PC-9 (cell line): ENCODE measurements around the gene SIPA1L3. TPM values are rescaled to one million over a fixed set of nuclear protein-coding genes. Genes with fewer than 3 reads are reported as not detected.

Experiments
- BruUV-seq: library from RNA; stranded (reverse); fragments of 400-500 nt; replicated peaks from 2 replicates; lab custom pipeline; 2021; lab: Mats Ljungman, UMichigan
- CTCF ChIA-PET: fragments of 300-600 bp; sonication (Branson Sonifier 250); formaldehyde crosslinking; loops from one replicate; lab custom pipeline; 2022; ENCODE audit warnings: antibody characterized with exemption; lab: Charles Lee
- POLR2A ChIA-PET: fragments of 300-600 bp; sonication (Branson Sonifier 250); formaldehyde crosslinking; loops from one replicate; lab custom pipeline; 2022; ENCODE audit warnings: antibody characterized with exemption; ENCODE audit not compliant: unreplicated experiment; lab: Charles Lee
- DNase-seq, 2 experiments: peaks; one replicate each; pipeline versions ENCODE4 v3.0.0 to v3.0.0-alpha.2; 2015 to 2022; ENCODE audit warnings: mixed read lengths in 1 of 2
- H2AFZ ChIP-seq: fragments of 200-600 bp; sonication (generic); 2 replicates; pipeline ENCODE4 v1.8.1; 2017; ENCODE audit warnings: antibody characterized with exemption
- H3F3A ChIP-seq: fragments of 200-600 bp; sonication (generic); 2 replicates; pipeline ENCODE4 v1.8.1; 2017; ENCODE audit warnings: antibody characterized with exemption, mild to moderate bottlenecking, low read depth; ENCODE audit not compliant: insufficient read depth
- H3K27ac ChIP-seq: fragments of 200-600 bp; sonication (generic); 2 replicates; pipeline ENCODE4 v1.6.1; 2016; ENCODE audit warnings: mixed run types
- H3K27me3 ChIP-seq: fragments of 200-600 bp; sonication (generic); 2 replicates; pipeline ENCODE4 v1.6.1; 2016; ENCODE audit warnings: low read depth, mixed run types; ENCODE audit not compliant: insufficient read depth
- H3K36me3 ChIP-seq: fragments of 200-600 bp; sonication (generic); 2 replicates; pipeline ENCODE4 v1.6.1; 2016; ENCODE audit warnings: low read depth, mixed run types
- H3K4me1 ChIP-seq: fragments of 200-600 bp; sonication (generic); replicated peaks from 2 replicates; pipeline ENCODE4 v1.6.1; 2016; ENCODE audit warnings: mixed run types; ENCODE audit not compliant: insufficient read depth
- H3K4me2 ChIP-seq: fragments of 200-600 bp; sonication (generic); 2 replicates; pipeline ENCODE4 v1.6.1; 2017; ENCODE audit warnings: mixed run types
- H3K4me3 ChIP-seq: fragments of 200-600 bp; sonication (generic); 2 replicates; pipeline ENCODE4 v1.6.1; 2016; ENCODE audit warnings: mixed run types
- H3K79me2 ChIP-seq: fragments of 200-600 bp; sonication (generic); 2 replicates; pipeline ENCODE4 v1.6.1; 2017; ENCODE audit warnings: low read depth, mixed run types
- H3K9me2 ChIP-seq: fragments of 200-600 bp; sonication (generic); 2 replicates; pipeline ENCODE4 v1.8.1; 2017; ENCODE audit warnings: mild to moderate bottlenecking; ENCODE audit not compliant: insufficient read depth
- H3K9me3 ChIP-seq: fragments of 200-600 bp; sonication (generic); 2 replicates; pipeline ENCODE4 v1.8.1; 2016; ENCODE audit warnings: low read depth; ENCODE audit not compliant: insufficient read depth
- H4K20me1 ChIP-seq: fragments of 200-600 bp; sonication (generic); 2 replicates; pipeline ENCODE4 v1.8.1; 2017; ENCODE audit not compliant: insufficient read depth
- EZH2 ChIP-seq: fragments of 200-600 bp; sonication (generic); IDR thresholded peaks from 2 replicates; pipeline ENCODE4 v1.8.0; 2017; ENCODE audit warnings: antibody characterized with exemption, low read depth
- intact Hi-C: fragments of 100-400 bp; cut with micrococcal nuclease; formaldehyde crosslinking; loops from one replicate; pipeline ENCODE4 v1.10.0; 2022; ENCODE audit not compliant: unreplicated experiment
- total RNA-seq: library from RNA; stranded (reverse); gene quantifications from 2 replicates; pipeline ENCODE4 v1.2.3, GENCODE V29; 2021
- TF ChIP-seq, protein P1 (sequence below): fragments of 200-600 bp; sonication (generic); conservative IDR thresholded peaks from 2 replicates; pipeline ENCODE4 v1.6.1; 2017; ENCODE audit warnings: mixed run types, antibody characterized with exemption, mild to moderate bottlenecking, moderate library complexity

Gene SIPA1L3
- total RNA-seq, 1 experiment from 2014 or later = 55.2 TPM

DNA sequence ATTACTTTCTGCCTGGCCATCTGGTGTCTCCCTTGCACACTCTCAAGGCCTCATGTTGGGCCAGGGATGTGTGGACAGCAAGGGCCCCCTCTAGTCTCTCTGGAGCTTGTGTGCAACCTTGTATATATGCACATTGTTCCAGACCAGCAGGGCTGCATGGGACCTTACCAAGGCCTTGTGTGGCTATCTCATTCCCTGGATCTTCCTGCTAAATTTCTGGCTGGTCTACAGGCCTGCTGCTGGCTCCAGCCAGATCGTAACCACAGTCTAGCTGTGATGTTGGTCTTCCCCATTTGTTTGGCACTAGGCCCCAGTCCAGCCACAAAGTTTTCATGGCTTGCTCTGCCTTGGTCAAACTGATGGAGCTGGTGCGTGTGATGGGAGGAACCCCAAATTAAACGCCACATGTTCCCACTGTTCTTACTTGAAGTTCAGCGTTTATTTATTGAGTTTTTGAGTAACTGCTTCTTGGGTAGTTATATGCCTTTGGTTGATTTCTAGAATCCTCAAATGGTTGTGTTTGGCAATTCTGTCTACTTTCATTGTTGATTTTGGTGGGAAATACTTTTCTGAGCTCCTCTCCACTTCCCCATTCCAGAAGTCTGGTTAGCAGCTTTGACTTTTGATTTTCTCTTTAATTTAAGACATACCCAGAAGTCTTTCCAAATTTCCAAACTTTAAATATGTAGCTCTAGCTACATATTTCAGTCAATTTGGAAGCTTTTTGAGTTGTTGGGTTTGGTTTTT is 56.4 kb downstream of the SIPA1L3 start:
- H3K79me2 ChIP-seq = peaks cover 9% of the 10 kb centered on the region; the same call in 1 of the 2 replicates

GRCh38 chr19:37964109-37964508 is 57.1 kb downstream of the SIPA1L3 start:
- no peak overlapping the region for H3K27ac ChIP-seq
- peaks cover 9% of the 10 kb centered on the region; the same call in 1 of the 2 replicates for H3K79me2 ChIP-seq
- TF ChIP-seq, protein P1, sequence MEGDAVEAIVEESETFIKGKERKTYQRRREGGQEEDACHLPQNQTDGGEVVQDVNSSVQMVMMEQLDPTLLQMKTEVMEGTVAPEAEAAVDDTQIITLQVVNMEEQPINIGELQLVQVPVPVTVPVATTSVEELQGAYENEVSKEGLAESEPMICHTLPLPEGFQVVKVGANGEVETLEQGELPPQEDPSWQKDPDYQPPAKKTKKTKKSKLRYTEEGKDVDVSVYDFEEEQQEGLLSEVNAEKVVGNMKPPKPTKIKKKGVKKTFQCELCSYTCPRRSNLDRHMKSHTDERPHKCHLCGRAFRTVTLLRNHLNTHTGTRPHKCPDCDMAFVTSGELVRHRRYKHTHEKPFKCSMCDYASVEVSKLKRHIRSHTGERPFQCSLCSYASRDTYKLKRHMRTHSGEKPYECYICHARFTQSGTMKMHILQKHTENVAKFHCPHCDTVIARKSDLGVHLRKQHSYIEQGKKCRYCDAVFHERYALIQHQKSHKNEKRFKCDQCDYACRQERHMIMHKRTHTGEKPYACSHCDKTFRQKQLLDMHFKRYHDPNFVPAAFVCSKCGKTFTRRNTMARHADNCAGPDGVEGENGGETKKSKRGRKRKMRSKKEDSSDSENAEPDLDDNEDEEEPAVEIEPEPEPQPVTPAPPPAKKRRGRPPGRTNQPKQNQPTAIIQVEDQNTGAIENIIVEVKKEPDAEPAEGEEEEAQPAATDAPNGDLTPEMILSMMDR = no peak
- TF ChIP-seq EZH2 = no peak
- H3F3A ChIP-seq = no peaks in the 10 kb centered on the region
- H3K36me3 ChIP-seq = no peaks in the 10 kb centered on the region
- H3K27me3 ChIP-seq = no peaks in the 10 kb centered on the region
- no TSS peak for BruUV-seq
- no peaks in the 10 kb centered on the region for H4K20me1 ChIP-seq
- H3K4me1 ChIP-seq = no peaks in the 10 kb centered on the region
- no peaks in the 10 kb centered on the region for H3K9me2 ChIP-seq
- intact Hi-C loops = no loop called here
- no peaks in the 10 kb centered on the region for H3K9me3 ChIP-seq
- ChIA-PET CTCF (no interaction called here), POLR2A (no interaction called here)
- no peak overlapping the region for H3K4me3 ChIP-seq
- no peak for DNase-seq
- no peak overlapping the region for H3K4me2 ChIP-seq
- H2AFZ ChIP-seq = no peak overlapping the region

More for the DNA sequence above, 56.4 kb downstream of the SIPA1L3 start:
- ChIA-PET CTCF (no interaction called here), POLR2A (no interaction called here)
- no peak overlapping the region for H3K4me3 ChIP-seq
- intact Hi-C loops = no loop called here
- H3K27ac ChIP-seq = no peak overlapping the region
- H4K20me1 ChIP-seq = no peaks in the 10 kb centered on the region
- H3K9me3 ChIP-seq = no peaks in the 10 kb centered on the region
- H3K27me3 ChIP-seq = no peaks in the 10 kb centered on the region
- no peaks in the 10 kb centered on the region for H3K9me2 ChIP-seq
- no peak overlapping the region for H2AFZ ChIP-seq
- H3K4me2 ChIP-seq = no peak overlapping the region
- no peaks in the 10 kb centered on the region for H3F3A ChIP-seq
- DNase-seq = no peak
- no peak for TF ChIP-seq EZH2
- TF ChIP-seq, protein P1 = no peak
- no peaks in the 10 kb centered on the region for H3K36me3 ChIP-seq
- no TSS peak for BruUV-seq
- no peaks in the 10 kb centered on the region for H3K4me1 ChIP-seq

DNA sequence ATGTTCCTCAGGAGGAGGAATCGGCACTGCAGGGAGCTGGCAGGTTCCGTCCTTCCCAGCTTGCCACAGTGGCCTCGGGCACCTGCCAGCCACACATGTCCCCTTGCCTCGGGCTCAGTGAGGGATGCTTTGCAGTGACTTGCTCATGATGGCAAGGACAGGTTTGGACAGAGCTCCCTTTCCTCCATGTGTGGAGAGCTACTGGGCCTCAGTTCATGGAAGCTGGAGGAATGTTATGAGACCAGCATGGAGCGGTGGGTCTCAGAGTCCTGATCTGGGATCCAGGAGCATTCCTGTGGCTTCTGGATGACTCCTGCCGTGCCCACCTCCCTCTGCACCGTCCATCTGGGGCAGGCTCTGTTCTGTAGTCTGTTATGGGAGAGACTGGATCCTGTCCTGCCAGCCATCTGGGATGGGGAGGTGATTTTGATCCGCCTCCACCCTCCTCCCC is 59.2 kb downstream of the SIPA1L3 start:
- H3K79me2 ChIP-seq = peaks cover 10% of the 10 kb centered on the region; the same call in 1 of the 2 replicates
- CTCF ChIA-PET = no interaction called here
- no peaks in the 10 kb centered on the region for H3K36me3 ChIP-seq
- no peak overlapping the region for H2AFZ ChIP-seq
- H3K9me2 ChIP-seq = no peaks in the 10 kb centered on the region
- BruUV-seq = no TSS peak
- intact Hi-C loops = no loop called here
- TF ChIP-seq EZH2 = no peak
- TF ChIP-seq, protein P1 = no peak
- H3K9me3 ChIP-seq = no peaks in the 10 kb centered on the region
- H3K27me3 ChIP-seq = no peaks in the 10 kb centered on the region
- H3K4me1 ChIP-seq = no peaks in the 10 kb centered on the region
- POLR2A ChIA-PET = interaction anchor here (0.6 kb wide), 1 partner anchor 38 kb away, joined by 5 read pairs; no protein-coding TSS in a partner anchor
- H3K4me2 ChIP-seq = no peak overlapping the region
- DNase-seq = no peak
- no peak overlapping the region for H3K27ac ChIP-seq
- H3F3A ChIP-seq = no peaks in the 10 kb centered on the region
- H4K20me1 ChIP-seq = no peaks in the 10 kb centered on the region
- no peak overlapping the region for H3K4me3 ChIP-seq
